Colon (tissue), 2 donors: ENCODE results near the gene ASB13.

Experiments used
- FAIRE-seq: peaks from 2 replicates; lab custom pipeline; 2012; peaks lifted over from hg19 to GRCh38; lab: Jason Lieb, UNC
- donor health status: control.
- donor health status: control.

The ASB13 gene

GRCh38 chr10:5666008-5666840 is at the start of gene ASB13:
TSS of gene ASB13 (minus strand) at chr10:5666595. CDS start at chr10:5666551, 44 bp downstream.
- FAIRE-seq: no peak

- FAIRE-seq: no peak
These were observed 45.2 kb upstream of the ASB13 start for GRCh38 chr10:5711642-5712041.

GRCh38 chr10:5710859-5711258 is 44.5 kb upstream of the ASB13 start:
- peak; percentile 89 for FAIRE-seq

GRCh38 chr10:5709865-5710264 is 43.5 kb upstream of the ASB13 start:
- FAIRE-seq: no peak

GRCh38 chr10:5708356-5708755 is 42.0 kb upstream of the ASB13 start:
- no peak for FAIRE-seq

GRCh38 chr10:5698062-5698461 is 31.7 kb upstream of the ASB13 start:
- FAIRE-seq: no peak

GRCh38 chr10:5697342-5697741 is 30.9 kb upstream of the ASB13 start:
- no peak for FAIRE-seq

- no peak for FAIRE-seq
These were observed 28.2 kb upstream of the ASB13 start for GRCh38 chr10:5694573-5694972.

GRCh38 chr10:5692461-5693358 is 26.3 kb upstream of the ASB13 start:
- FAIRE-seq: no peak

- no peak for FAIRE-seq
These were observed 25.4 kb upstream of the ASB13 start for GRCh38 chr10:5691786-5692185.

- no peak for FAIRE-seq
These were observed 22.2 kb upstream of the ASB13 start for GRCh38 chr10:5688587-5688986.

GRCh38 chr10:5685764-5686240 is 19.4 kb upstream of the ASB13 start:
- no peak for FAIRE-seq

- FAIRE-seq: no peak
These were observed 18.8 kb upstream of the ASB13 start for GRCh38 chr10:5684971-5685763.

- FAIRE-seq: peak; percentile 24
These were observed 18.0 kb upstream of the ASB13 start, which contains the start of gene TASOR2 for GRCh38 chr10:5684318-5684970. TSS of gene TASOR2 (plus strand) at chr10:5684838. CDS start at chr10:5720643, 35,805 bp downstream.

- FAIRE-seq: no peak
These were observed 16.7 kb upstream of the ASB13 start for GRCh38 chr10:5683065-5683464.

- FAIRE-seq: no peak
These were observed 15.5 kb upstream of the ASB13 start for GRCh38 chr10:5681930-5682329.

GRCh38 chr10:5679606-5680005 is 13.2 kb upstream of the ASB13 start:
- FAIRE-seq: no peak

- no peak for FAIRE-seq
These were observed 12.6 kb upstream of the ASB13 start for GRCh38 chr10:5679037-5679435.

GRCh38 chr10:5678397-5679036 is 12.1 kb upstream of the ASB13 start:
- FAIRE-seq: no peak

GRCh38 chr10:5670662-5671375 is 4.4 kb upstream of the ASB13 start:
- FAIRE-seq: no peak
